ENCODE data around the gene SMARCA2. TPM values are rescaled to one million over a fixed set of nuclear protein-coding genes. Genes with fewer than 3 reads are reported as not detected.

SMARCA2 gene
- total RNA-seq, 1 donor from 2014 or later, result 131 TPM

DNA sequence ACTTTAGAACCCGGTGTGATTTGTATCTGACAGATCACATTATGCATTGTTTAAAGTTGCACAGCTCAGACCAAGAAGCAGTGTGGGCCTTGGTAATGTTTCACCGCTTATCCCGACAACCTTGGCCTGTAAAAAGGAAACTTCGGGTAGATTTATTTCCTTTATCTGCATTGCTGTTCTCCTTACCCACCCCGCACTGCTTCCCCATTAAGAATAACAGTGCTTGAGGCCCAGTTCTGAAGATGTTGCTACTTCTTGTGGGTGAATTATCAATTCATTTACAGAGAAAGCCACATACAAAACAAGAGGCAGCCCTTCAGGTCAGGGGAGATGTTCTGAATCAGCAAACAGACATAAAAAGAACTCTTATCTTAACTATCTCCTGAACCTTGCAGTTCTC is 8.4 kb downstream of the SMARCA2 start:
- TF ChIP-seq, protein P1, sequence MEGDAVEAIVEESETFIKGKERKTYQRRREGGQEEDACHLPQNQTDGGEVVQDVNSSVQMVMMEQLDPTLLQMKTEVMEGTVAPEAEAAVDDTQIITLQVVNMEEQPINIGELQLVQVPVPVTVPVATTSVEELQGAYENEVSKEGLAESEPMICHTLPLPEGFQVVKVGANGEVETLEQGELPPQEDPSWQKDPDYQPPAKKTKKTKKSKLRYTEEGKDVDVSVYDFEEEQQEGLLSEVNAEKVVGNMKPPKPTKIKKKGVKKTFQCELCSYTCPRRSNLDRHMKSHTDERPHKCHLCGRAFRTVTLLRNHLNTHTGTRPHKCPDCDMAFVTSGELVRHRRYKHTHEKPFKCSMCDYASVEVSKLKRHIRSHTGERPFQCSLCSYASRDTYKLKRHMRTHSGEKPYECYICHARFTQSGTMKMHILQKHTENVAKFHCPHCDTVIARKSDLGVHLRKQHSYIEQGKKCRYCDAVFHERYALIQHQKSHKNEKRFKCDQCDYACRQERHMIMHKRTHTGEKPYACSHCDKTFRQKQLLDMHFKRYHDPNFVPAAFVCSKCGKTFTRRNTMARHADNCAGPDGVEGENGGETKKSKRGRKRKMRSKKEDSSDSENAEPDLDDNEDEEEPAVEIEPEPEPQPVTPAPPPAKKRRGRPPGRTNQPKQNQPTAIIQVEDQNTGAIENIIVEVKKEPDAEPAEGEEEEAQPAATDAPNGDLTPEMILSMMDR (conservative IDR thresholded peaks at IDR 0.05), result no peak
- H3K9me3 Mint-ChIP-seq, result no peaks in the 10 kb centered on the region
- H3K4me1 Mint-ChIP-seq (ENCODE audit: unreplicated experiment), result peaks cover 51% of the 10 kb centered on the region
- H3K27ac Mint-ChIP-seq, result no peak overlapping the region
- H3K4me3 Mint-ChIP-seq, result peak overlapping the region; percentile 12
- peaks cover 8% of the 10 kb centered on the region for H3K36me3 Mint-ChIP-seq
- DNase-seq (ENCODE audit: extremely low spot score, unreplicated experiment), result no peak
- H3K27me3 Mint-ChIP-seq, result no peaks in the 10 kb centered on the region

DNA sequence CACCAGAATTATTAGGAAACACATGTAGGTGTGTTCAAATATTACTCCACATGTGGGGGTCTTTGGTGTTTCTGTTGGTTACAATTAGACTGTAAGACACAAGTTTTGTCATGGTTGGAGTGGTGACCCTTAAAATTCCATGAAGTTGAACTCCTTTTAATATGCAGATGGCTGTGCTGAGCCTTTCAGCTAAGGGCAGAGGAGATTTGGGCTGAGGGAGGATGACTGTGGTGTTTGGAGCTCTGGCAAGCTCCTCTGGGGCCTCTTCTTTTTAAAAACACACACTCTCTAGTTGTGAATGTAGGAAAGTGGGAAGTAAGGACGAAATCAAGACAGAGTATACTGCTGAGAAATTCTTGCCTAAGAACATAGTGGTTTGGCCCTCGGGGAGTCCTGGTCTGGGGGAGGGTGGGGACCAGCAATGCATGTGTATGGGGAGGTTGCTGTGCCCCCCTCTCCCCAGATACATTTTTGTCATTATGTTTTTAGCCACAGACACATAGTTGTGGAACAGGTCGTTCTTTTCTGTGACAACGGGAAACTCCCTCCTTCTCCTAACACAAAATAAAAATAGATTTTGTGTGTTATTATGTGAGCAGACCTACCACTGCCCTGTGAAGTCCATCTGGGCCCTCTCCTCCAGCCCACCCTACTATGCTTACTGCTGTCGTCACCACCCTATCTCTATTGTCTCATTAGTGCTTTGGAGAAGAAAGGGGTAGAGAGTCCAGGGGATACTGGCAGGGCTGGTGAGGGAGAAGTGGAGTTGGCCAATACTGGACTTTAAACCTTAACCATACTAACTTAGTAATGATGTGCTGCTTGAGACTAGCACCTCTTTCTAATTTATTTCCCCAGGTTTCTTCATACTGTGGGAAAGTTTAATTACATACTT is 10.0 kb downstream of the SMARCA2 start:
- Mint-ChIP-seq H3K9me3 (no peaks in the 10 kb centered on the region), H3K27ac (peak overlapping the region; percentile 55), H3K27me3 (no peaks in the 10 kb centered on the region), H3K4me1 (ENCODE audit: unreplicated experiment) (peaks cover 53% of the 10 kb centered on the region), H3K36me3 (peaks cover 14% of the 10 kb centered on the region), H3K4me3 (peak overlapping the region; percentile 50)
- no peak for DNase-seq (ENCODE audit: extremely low spot score, unreplicated experiment)
- TF ChIP-seq, protein P1 (conservative IDR thresholded peaks at IDR 0.05), result no peak

DNA sequence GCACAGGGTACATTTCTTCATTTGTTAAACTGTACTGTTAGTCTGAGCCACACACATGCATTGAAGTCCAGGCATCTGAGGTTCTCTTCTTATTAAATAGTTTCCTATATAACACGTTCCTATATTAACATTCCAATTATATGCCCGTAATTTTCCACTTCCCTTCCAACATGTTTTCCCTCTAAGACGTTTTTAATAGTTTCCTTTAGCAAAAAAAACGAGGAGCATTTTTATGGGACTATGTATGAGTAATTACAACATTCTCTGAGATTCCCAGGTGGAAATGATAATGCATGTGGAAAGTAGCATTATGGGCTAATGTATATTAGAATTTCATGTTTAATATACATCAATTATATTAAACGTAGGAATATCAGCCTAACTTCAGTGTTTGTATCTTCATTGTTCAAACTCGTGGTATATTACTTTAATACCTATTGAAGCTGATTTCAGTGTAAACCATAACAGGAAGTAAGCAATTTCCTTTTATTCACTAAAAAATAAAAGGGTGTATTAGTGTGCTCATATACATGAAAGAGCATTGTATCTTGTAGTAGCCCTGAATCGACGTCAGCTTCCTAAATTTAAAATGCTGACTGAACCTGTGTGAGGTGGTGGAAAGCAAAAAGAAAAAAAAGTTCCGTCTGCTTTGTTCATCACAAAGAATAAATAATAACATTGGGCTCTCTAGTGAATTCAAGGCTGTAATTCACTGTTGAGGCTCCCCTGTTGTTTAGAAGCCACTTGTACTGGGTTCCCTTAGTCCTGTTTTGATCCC is 11.3 kb downstream of the SMARCA2 start:
- no peaks in the 10 kb centered on the region for H3K9me3 Mint-ChIP-seq
- H3K36me3 Mint-ChIP-seq, result peaks cover 16% of the 10 kb centered on the region
- TF ChIP-seq, protein P1 (conservative IDR thresholded peaks at IDR 0.05), result no peak
- H3K27me3 Mint-ChIP-seq, result no peaks in the 10 kb centered on the region
- no peak for DNase-seq (ENCODE audit: extremely low spot score, unreplicated experiment)
- no peak overlapping the region for H3K4me3 Mint-ChIP-seq
- H3K4me1 Mint-ChIP-seq (ENCODE audit: unreplicated experiment), result peaks cover 54% of the 10 kb centered on the region
- no peak overlapping the region for H3K27ac Mint-ChIP-seq

DNA sequence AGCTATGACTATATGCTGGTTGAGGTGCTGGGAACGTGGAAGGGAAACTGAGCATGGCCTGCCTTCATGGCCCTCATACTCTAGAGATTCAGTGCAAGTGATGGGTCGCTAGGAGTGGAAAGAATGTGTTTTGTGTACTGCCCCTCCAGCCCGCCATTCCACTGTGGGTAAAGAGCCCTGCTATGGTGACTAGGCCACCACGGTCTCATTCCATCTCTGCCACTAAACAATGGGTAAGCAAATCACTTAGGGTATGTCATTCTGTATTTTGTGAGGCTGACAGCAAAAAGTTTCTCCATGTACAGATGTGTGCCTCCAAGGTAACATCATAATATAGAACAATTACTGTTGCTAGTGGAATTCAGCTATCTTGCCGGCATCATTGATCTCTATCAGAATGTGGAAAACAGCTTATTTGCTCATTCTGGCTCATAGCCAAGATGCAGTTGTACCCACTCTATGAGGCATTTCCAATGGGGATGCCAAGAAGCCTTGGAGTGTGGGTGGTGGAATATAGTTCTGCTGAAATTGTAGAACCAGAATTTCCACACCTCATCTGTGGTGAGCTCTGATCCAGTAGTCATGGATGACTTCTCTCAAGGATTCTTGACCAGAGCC is 12.5 kb downstream of the SMARCA2 start:
- Mint-ChIP-seq H3K9me3 (no peaks in the 10 kb centered on the region), H3K36me3 (peaks cover 16% of the 10 kb centered on the region), H3K4me1 (ENCODE audit: unreplicated experiment) (peaks cover 45% of the 10 kb centered on the region), H3K4me3 (no peak overlapping the region), H3K27me3 (no peaks in the 10 kb centered on the region), H3K27ac (no peak overlapping the region)
- TF ChIP-seq, protein P1 (conservative IDR thresholded peaks at IDR 0.05), result no peak
- no peak for DNase-seq (ENCODE audit: extremely low spot score, unreplicated experiment)

DNA sequence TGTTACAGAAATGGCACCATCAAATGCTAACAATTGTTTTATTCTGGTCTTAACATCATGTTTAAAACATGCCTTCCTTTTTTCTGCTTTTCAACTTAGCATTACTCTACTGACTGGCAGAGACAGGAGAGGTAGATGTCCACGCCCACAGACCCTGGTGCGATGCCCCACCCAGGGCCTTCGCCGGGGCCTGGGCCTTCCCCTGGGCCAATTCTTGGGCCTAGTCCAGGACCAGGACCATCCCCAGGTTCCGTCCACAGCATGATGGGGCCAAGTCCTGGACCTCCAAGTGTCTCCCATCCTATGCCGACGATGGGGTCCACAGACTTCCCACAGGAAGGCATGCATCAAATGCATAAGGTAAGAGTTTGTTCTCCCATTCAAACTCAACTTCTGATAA is 13.7 kb downstream of the SMARCA2 start:
- TF ChIP-seq, protein P1 (conservative IDR thresholded peaks at IDR 0.05), result no peak
- no peaks in the 10 kb centered on the region for H3K9me3 Mint-ChIP-seq
- H3K4me1 Mint-ChIP-seq (ENCODE audit: unreplicated experiment), result peaks cover 35% of the 10 kb centered on the region

More for the DNA sequence above, 13.7 kb downstream of the SMARCA2 start:
- no peaks in the 10 kb centered on the region for H3K27me3 Mint-ChIP-seq
- peaks cover 20% of the 10 kb centered on the region for H3K36me3 Mint-ChIP-seq
- H3K27ac Mint-ChIP-seq, result no peak overlapping the region
- H3K4me3 Mint-ChIP-seq, result no peak overlapping the region
- no peak for DNase-seq (ENCODE audit: extremely low spot score, unreplicated experiment)
